ENCODE data around the gene LOC101059915.

DNA sequence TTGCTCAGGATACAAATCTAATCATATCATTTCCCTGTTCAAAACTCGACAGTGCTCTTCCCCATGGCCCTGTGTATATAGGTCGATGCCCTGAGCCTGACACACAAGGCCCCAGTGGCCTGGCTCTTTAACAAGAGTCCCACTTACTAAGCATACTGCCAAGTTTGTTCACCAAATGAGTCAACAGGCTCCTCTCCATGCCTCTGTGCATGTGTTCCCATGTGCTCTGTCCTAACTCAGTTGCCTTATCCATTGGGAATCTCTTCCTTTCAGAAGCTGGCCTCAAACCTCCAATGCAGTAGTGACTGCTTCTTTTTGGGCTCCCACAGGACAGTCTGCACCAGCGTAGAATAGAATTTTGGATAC lies 30.1 kb upstream of the LOC101059915 start:
- TF ChIP-seq, protein P1, sequence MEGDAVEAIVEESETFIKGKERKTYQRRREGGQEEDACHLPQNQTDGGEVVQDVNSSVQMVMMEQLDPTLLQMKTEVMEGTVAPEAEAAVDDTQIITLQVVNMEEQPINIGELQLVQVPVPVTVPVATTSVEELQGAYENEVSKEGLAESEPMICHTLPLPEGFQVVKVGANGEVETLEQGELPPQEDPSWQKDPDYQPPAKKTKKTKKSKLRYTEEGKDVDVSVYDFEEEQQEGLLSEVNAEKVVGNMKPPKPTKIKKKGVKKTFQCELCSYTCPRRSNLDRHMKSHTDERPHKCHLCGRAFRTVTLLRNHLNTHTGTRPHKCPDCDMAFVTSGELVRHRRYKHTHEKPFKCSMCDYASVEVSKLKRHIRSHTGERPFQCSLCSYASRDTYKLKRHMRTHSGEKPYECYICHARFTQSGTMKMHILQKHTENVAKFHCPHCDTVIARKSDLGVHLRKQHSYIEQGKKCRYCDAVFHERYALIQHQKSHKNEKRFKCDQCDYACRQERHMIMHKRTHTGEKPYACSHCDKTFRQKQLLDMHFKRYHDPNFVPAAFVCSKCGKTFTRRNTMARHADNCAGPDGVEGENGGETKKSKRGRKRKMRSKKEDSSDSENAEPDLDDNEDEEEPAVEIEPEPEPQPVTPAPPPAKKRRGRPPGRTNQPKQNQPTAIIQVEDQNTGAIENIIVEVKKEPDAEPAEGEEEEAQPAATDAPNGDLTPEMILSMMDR (IDR thresholded peaks at IDR 0.05) = no peak
- no peak for TF ChIP-seq ZFX (IDR thresholded peaks at IDR 0.05; ENCODE audit: borderline replicate concordance)
